ENCODE data around the gene HPSE.

Gene HPSE

DNA sequence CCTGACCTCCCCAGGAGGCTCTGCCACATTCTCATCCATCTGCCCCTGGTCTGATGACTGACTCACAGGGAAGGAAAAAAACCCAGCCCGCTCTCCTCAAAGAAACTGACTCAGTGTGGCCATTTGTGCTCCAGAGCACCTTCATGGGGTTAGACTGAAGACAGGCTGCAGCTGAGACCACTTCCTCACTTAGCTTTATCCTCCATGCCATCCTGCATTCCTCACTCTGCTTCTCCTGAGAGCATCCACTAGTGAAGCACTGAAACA, 35.9 kb upstream of the HPSE start:
- no peak overlapping the region for H3K4me3 ChIP-seq (ENCODE audit: low read depth, low read length)
- peak; percentile 20 for DNase-seq (ENCODE audit: low read depth)
- TF ChIP-seq, protein P1, sequence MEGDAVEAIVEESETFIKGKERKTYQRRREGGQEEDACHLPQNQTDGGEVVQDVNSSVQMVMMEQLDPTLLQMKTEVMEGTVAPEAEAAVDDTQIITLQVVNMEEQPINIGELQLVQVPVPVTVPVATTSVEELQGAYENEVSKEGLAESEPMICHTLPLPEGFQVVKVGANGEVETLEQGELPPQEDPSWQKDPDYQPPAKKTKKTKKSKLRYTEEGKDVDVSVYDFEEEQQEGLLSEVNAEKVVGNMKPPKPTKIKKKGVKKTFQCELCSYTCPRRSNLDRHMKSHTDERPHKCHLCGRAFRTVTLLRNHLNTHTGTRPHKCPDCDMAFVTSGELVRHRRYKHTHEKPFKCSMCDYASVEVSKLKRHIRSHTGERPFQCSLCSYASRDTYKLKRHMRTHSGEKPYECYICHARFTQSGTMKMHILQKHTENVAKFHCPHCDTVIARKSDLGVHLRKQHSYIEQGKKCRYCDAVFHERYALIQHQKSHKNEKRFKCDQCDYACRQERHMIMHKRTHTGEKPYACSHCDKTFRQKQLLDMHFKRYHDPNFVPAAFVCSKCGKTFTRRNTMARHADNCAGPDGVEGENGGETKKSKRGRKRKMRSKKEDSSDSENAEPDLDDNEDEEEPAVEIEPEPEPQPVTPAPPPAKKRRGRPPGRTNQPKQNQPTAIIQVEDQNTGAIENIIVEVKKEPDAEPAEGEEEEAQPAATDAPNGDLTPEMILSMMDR (conservative IDR thresholded peaks at IDR 0.05; ENCODE audit: low read depth, low read length) = no peak

DNA sequence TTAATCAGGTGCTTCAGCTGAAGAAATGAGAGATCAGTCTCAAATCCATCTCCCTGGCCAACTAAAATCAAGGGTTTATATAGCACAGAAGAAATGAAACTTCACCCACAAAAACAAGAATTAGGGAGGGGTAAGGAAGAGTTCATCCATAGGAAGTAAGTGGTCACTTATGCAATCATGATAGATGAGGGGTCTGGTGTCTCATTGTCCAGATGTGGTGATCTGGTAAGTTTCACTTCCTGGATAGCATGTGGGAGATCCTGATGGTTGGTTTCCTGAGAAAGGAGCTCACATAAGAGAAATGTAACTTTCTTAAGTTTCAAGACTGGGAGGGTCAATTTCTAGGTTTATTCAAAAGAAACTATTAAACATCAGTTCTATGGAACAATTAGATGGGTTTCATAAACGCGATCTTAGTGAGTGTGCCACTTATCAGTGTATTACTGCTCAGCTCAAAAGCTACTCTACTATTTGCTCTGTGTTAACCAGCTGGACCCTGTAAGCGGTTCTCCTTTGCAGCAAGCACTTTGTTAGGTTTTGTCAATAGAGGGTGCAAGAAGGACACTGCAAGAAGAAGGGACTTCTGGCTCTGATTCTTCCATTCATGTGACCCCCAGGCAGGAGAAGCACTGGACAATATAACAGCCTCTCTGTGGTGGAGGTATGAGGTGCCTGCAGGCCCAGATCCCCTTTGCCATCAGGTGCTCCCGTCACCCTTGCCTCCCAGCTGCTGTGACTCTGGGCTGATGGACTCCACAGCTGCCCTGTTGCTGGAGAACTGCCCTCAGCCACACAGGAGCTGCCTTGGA, 35.4 kb upstream of the HPSE start:
- no peak overlapping the region for H3K4me3 ChIP-seq (ENCODE audit: low read depth, low read length)
- DNase-seq (ENCODE audit: low read depth) = peak; percentile 28
- TF ChIP-seq, protein P1 (conservative IDR thresholded peaks at IDR 0.05; ENCODE audit: low read depth, low read length) = peak; percentile 7

DNA sequence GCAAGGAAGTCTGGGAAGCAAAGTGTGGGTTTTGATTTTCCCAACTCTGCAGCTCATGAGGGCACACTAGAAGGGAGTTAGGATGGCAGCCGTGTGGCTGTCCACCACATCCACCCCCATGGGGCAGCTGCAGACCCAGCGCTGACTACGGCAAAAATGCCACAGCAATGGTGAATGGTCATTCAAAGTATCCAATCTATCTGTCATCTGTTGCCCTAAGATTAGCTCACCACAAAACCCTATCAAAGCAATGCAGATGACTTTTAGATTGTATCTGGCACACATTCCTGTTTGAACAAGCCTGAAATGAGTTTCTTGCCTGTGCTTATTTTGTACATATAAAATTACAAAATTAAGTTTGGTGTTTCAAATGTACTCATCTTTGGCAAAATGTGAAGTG, 29.7 kb upstream of the HPSE start:
- TF ChIP-seq, protein P1 (conservative IDR thresholded peaks at IDR 0.05; ENCODE audit: low read depth, low read length) = no peak
- no peak overlapping the region for H3K4me3 ChIP-seq (ENCODE audit: low read depth, low read length)
- DNase-seq (ENCODE audit: low read depth) = no peak

DNA sequence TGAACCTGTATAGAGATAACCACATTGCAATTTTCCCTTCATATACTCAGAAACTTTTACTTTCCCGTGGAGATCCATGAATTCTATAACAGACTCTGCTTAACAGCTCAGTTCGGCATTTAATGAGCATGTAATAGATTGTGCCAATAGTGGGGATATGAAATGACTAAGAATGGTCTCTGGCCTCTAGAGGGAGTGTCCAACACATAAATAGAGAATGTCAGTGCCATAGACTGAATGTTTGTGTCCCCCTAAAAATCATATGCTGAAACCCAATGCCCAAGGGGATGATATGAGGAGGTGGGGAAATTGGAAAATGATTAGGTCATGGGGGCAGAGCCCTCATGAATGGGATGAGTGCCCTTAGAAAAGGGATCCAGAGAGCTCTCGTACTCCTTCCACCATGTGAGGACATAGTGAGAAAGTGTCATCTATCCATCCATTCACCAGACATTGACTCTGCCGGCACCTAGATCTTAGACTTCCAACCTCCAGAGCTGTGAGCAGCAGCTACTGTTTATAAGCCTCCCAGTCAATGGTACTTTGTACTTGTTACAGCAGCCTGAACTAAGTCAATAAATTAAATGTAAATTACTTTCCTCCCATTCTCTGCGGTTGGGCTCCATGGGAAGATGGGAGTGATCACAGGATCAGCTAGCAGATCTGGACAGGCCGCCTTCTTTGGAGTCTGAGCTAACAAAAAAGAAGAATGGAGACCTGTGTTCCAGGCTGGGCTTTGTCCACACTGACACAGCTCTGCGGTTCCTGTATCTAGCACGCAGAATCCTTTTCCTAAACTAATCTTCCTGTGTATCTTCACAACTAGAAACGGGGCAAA, 28.1 kb upstream of the HPSE start:
- TF ChIP-seq, protein P1 (conservative IDR thresholded peaks at IDR 0.05; ENCODE audit: low read depth, low read length) = peak; percentile 66
- no peak overlapping the region for H3K4me3 ChIP-seq (ENCODE audit: low read depth, low read length)
- DNase-seq (ENCODE audit: low read depth) = peak; percentile 75

DNA sequence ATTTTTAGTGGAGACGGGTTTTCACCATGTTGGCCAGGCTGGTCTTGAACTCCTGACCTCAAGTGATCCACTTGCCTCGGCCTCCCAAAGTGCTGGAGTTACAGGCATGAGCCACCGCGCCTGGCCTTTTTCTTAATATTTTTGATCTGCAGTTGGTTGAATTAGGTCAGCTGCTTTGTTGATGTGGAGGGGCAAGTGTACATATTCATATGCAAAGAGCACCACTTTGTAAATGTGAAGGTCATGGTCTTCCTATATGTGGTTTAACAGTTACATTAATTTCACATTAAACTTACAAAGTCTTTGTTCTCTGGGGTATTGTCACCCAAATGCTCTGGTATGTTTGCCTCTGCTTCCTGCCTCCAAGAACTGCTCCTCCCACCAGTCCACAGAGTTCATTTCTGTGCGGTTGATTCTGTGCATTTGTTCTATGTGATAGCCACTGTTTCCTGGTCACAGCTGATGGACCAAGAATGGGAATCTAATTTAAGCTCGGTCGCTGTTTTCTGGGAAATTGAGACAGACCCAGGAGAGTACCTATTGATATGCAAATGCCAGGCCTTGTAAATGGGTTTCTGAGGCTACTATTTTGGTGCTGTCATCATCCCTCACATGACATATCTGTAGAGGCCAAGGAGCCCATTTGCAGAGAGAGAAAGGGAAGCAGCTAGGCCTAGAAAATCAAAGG, 26.9 kb upstream of the HPSE start:
- TF ChIP-seq, protein P1 (conservative IDR thresholded peaks at IDR 0.05; ENCODE audit: low read depth, low read length) = no peak
- DNase-seq (ENCODE audit: low read depth) = no peak
- H3K4me3 ChIP-seq (ENCODE audit: low read depth, low read length) = no peak overlapping the region

DNA sequence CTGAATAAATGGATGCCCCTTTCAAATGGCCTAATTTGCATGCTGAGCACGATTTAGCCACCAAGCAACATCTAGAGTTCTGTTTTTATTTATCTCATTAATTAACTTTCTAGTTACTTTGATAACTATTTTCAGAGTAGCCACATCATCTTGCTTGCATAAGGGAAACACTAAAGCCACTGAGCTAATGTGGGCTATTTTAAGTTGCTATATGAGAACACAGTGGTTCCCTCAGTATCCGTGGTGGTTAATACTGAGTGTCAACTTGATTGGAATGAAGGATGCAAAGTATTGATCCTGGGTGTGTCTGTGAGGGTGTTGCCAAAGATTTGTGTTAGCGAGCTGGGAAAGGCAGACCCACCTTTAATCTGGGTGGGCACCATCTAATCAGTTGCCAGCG, 25.4 kb upstream of the HPSE start:
- DNase-seq (ENCODE audit: low read depth) = no peak
- H3K4me3 ChIP-seq (ENCODE audit: low read depth, low read length) = no peak overlapping the region
- TF ChIP-seq, protein P1 (conservative IDR thresholded peaks at IDR 0.05; ENCODE audit: low read depth, low read length) = no peak
